G401.6 (cell line): ENCODE data around the gene NID1.
A peak's percentile ranks its signal among the peaks of the same experiment; 100 is the strongest.

ENCODE experiments used
- FAIRE-seq: peaks from 2 replicates; lab custom pipeline; 2012; peaks lifted over from hg19 to GRCh38; lab: Jason Lieb, UNC

Gene NID1

GRCh38 chr1:236064674-236065508 lies at the start of gene NID1:
Gene NID1, minus strand, starts transcription at chr1:236065090. Its CDS starts 11 bp downstream, at chr1:236065079.
- no peak for FAIRE-seq

DNA sequence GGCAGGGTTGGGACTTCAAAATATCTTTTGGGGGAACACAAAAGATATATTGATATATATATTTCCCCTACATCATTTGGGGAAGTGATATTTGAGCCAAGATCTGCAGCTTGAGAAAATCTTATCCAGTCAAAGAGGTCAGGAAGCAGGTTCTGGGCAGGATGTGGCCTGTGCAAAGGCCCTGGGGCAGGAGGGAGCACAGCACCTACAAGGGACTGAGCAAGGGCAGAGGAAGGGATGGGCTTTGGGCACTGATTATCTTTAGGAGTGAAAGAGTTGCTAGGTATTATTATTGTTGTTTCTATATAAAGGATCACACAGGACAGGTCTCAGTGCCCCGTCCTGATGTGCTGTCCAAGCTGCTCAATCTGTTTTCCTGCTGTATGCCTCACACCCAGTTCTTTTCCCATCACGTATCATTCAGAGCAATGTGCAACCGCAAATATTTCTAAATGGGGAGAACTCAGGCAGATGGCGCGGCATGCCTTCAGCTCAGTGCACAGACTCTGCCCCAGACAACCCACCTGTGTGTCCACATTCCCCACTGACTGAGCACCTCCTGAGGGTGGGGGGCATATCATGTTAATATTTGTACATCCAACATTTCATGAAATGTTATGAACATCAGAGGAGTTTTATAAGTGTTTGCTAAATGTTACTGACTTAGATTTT lies 49.3 kb upstream of the NID1 start:
- FAIRE-seq = no peak

DNA sequence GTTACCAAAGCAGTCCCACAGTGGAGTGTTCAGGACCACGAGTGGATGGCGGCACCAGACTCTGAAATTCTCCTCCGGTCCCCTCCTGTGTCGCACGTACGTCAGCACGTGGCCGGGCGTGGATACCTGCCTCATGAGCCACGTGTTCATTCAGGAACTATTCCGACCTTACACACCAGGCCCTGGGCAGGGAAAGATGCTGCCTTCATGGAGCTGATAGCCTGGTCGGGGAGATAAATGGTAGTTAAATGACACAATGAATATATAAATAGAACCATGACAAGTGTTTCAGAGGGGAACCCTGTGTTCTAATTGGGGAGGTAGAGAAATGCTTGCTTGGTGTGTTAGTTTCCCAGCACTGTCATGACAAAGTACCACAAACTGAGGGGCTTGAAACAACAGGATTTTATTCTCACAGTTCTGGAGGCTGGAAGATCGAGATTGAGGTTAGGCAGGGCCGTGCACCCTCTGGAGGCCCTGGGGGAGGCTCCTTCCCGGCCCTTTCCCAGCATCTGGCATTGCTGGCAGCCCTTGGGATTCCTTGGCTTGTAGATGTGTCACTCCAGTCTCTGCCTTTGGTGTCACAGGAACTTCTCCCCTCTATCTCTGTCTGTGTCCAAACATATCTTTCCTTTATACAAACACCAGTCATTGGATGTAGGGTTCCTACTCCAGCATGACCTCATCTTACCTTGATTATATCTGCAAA lies 48.6 kb upstream of the NID1 start:
- no peak for FAIRE-seq

DNA sequence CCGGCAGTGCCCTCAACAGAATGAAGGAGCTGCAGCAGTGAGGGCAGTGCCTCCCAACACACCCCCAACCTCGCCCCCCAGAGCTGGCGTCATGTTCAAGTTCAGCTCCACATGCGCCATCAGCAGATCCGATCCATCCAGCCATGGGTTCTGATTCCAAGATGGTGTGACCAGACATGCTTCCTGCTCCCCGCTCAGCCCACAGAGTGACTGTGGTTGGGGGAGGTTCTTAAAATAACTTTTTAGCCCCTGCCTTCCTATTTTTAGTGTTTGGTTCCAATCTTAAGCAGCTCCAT lies 47.4 kb upstream of the NID1 start:
- no peak for FAIRE-seq

DNA sequence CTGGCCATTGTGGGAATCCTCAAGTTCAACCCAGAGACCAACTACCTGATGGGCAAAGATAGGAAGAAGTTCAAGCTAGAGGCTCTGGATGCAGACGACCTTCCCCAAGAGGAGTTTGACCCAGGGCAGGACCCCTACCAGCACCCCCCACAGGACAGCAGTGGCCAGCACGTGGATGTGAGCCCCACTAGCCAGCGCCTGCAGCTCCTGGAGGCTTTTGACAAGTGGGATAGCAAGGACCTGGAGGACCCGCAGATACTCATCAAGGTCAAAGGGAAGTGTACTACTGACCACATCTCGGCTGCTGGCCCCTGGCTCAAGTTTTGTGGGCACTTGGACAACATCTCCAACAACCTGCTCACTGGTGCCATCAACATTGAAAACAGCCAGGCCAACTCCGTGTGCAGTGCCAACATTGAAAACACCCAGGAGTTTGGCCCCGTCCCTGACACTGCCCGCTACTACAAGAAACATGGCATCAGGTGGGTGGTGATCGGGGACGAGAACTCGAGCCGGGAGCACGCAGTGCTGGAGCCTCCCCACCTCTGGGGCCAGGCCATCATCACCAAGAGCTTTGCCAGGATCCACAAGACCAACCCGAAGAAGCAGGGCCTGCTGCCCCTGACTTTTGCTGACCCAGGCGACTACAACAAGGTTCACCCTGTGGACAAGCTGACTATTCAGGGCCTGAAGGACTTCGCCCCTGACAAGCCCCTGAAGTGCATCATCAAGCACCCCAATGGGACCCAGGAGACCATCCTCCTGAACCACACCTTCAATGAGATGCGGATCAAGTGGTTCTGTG lies 46.8 kb upstream of the NID1 start:
- FAIRE-seq = no peak

GRCh38 chr1:236110137-236110536 lies 45.2 kb upstream of the NID1 start:
- no peak for FAIRE-seq

- FAIRE-seq = no peak
These were observed 43.2 kb upstream of the NID1 start for GRCh38 chr1:236108027-236108648.

DNA sequence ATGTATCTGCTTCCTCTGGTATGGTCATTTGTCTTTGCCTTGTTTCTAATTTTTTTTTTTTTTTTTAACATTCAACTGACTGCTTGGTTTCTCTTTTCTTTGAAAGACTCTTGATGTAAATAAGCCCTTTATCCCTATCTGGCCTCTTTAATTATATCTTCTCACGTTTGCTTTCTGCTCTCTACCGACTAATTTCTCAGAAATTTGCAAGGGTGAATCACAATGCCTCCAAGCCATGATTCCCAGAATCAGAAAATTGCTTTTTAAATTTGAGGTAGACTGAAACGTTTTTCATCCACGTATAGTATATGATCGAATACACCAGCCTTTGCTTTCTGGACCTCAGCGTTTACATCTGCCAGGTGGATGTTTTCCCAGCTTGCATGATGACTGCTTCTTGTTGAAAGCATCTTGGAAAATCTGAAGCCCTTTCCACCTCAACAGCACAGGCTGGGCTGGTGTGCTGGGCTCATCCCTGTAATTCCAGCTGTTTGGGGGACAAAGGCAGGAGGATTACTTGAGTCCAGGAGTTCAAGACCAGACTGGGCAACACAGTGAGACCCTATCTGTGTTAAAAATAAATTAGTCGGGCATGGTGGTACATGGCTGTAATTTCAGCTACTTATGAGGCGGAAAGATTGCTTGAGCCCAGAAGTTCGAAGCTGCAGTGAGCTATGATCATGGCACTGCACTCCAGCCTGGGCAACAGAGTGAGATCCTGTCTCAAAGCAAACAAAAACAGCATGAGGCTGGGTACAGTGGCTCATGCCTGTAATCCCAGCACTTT lies 42.4 kb upstream of the NID1 start:
- FAIRE-seq = no peak

GRCh38 chr1:236103646-236104218 lies 38.8 kb upstream of the NID1 start:
- peak; percentile 94 for FAIRE-seq

DNA sequence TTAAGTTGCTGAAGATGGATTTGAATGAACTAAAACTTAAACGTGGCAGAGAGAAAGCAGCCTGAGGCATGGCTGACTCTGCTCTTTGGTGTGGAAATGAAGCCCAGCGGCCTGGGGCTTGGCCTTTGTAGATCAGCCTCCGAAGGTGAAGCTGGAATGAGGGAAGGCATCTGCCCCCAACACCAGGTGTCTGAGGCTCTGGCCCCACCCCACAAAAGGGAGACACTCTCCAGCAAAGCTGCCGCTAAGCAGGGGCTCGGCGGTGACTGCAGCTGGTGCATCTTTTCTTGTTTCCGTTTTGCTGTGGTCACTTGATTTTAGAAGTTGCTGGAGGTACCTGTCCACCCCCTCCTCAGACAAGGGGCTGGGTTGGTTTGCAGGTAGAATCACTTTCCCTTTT lies 38.2 kb upstream of the NID1 start:
- no peak for FAIRE-seq

DNA sequence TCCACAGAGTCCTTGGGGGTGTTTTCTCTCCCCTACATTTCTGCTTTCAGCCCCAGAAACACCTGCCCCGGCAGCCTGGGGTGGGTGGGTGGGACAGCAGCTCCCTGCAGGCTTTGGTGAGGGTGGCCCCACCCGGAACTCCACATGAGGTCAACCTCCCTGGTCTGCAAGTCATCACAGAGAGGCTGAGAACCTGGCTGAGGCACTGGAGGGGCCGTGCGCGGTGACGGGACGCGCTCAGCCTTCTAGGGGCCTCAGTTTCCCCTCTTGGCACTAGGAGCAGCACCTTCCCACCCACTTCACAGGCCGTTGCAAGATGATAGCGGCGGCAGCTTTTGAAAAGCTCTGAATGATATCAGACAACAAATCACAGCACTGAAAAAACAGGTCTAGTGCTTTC lies 37.7 kb upstream of the NID1 start:
- FAIRE-seq = no peak

DNA sequence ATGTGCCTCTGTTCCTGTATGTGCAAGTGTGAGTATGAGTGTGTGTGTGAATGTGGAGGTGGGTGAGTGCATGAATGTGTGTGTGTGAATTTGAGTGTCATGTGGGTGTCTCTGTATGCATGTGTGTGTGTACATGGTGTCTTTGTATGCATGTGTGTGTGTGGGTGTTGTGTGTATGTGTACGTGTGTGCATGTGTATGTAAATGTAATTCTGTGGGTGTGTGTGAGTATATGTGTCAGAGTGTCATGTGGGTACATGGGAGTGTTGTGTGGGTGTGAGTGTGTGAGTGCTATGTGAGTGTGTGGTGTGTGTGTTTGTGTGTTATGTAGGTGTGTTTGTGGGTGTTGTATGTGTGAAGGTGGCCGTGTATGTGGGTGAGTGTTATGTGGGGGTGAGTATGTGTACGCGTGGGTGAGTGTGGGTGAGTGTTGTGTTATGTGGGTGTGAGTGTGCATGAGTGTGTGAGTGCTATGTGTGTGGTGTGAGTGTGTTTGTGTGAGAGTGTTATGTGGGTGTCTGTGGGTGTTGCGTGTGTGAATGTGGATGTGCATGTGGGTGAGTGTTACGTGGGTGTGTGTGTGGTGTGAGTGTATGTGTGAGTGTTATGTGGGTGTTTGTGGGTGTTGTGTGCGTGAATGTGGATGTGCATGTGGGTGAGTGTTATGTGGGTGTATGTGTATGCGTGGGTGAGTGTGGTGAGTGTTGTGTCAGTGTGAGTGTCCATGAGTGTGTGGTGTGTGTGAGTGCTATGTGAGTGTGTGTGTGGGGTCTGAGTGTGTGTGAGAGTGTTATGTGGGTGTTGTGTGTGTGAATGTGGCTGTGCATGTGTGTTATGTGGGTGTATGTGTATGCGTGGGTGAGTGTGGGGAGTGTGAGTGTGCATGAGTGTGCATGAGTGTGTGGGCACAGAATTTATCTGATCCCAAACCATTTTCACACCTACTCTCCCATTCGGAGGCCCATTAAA lies 36.6 kb upstream of the NID1 start:
- no peak for FAIRE-seq

GRCh38 chr1:236100799-236101198 lies 35.9 kb upstream of the NID1 start:
- no peak for FAIRE-seq

GRCh38 chr1:236099355-236099974 lies 34.6 kb upstream of the NID1 start:
- FAIRE-seq = no peak

- FAIRE-seq = no peak
These were observed 33.4 kb upstream of the NID1 start for GRCh38 chr1:236098267-236098666.

GRCh38 chr1:236096660-236097482 lies 32.0 kb upstream of the NID1 start:
- peak; percentile 65 for FAIRE-seq

GRCh38 chr1:236095705-236096520 lies 31.0 kb upstream of the NID1 start:
- FAIRE-seq = no peak
